ENCODE data around the gene ZNF335.

Gene ZNF335

GRCh38 chr20:45910670-45911485, 61.1 kb downstream of the ZNF335 start:
- FAIRE-seq (no peak), DNase-seq (ENCODE audit: insufficient read length, low spot score) (no peak)
- no peak for TF ChIP-seq CTCF (IDR thresholded peaks at IDR 0.05; ENCODE audit: insufficient read depth, missing control alignments)

GRCh38 chr20:45909817-45910669, 62.0 kb downstream of the ZNF335 start:
- no peak for DNase-seq (ENCODE audit: insufficient read length, low spot score)
- FAIRE-seq, result no peak
- TF ChIP-seq CTCF (IDR thresholded peaks at IDR 0.05; ENCODE audit: insufficient read depth, missing control alignments), result no peak

- no peak for FAIRE-seq
- no peak for DNase-seq (ENCODE audit: insufficient read length, low spot score)
- no peak for TF ChIP-seq CTCF (IDR thresholded peaks at IDR 0.05; ENCODE audit: insufficient read depth, missing control alignments)
These were observed 62.6 kb downstream of the ZNF335 start for GRCh38 chr20:45909336-45909808.

- FAIRE-seq (no peak), DNase-seq (ENCODE audit: insufficient read length, low spot score) (no peak)
- TF ChIP-seq CTCF (IDR thresholded peaks at IDR 0.05; ENCODE audit: insufficient read depth, missing control alignments), result no peak
These were observed 63.9 kb downstream of the ZNF335 start for GRCh38 chr20:45908084-45908483.

- TF ChIP-seq CTCF (IDR thresholded peaks at IDR 0.05; ENCODE audit: insufficient read depth, missing control alignments), result no peak
- FAIRE-seq (no peak), DNase-seq (ENCODE audit: insufficient read length, low spot score) (no peak)
These were observed 64.6 kb downstream of the ZNF335 start for GRCh38 chr20:45907219-45907948.

- DNase-seq (ENCODE audit: insufficient read length, low spot score), result no peak
- no peak for TF ChIP-seq CTCF (IDR thresholded peaks at IDR 0.05; ENCODE audit: insufficient read depth, missing control alignments)
- no peak for FAIRE-seq
These were observed 66.4 kb downstream of the ZNF335 start for GRCh38 chr20:45905505-45906079.
